Anterior cingulate cortex (tissue), 58 donors: ENCODE data around the gene DOCK9.

ENCODE experiments used
- DNase-seq, 58 donors: peaks; one replicate each; lab custom pipeline; 2025; lab: John Stamatoyannopoulos, UW

DOCK9 gene

GRCh38 chr13:98976338-98976737, 1.5 kb downstream of the DOCK9 start:
- DNase-seq: no peak

- peak in 4 of 58 donors; percentile 3 to 32 (median 14) for DNase-seq
Measured at GRCh38 chr13:98975822-98976261, 2.0 kb downstream of the DOCK9 start.

- no peak for DNase-seq
Measured at GRCh38 chr13:98974053-98974452, 3.8 kb downstream of the DOCK9 start.

GRCh38 chr13:98972627-98973026, 5.2 kb downstream of the DOCK9 start:
- DNase-seq: no peak

- DNase-seq: no peak
Measured at GRCh38 chr13:98972059-98972458, 5.8 kb downstream of the DOCK9 start.

GRCh38 chr13:98970330-98970729, 7.5 kb downstream of the DOCK9 start:
- no peak for DNase-seq

GRCh38 chr13:98967491-98967890, 10.4 kb downstream of the DOCK9 start:
- DNase-seq: no peak

- peak in 5 of 58 donors; percentile 23 to 38 (median 31) for DNase-seq
Measured at GRCh38 chr13:98966019-98966418, 11.8 kb downstream of the DOCK9 start.

- no peak for DNase-seq
Measured at GRCh38 chr13:98965325-98965724, 12.5 kb downstream of the DOCK9 start.

- DNase-seq: no peak
Measured at GRCh38 chr13:98963917-98964316, 13.9 kb downstream of the DOCK9 start.

- no peak for DNase-seq
Measured at GRCh38 chr13:98962901-98963590, 14.8 kb downstream of the DOCK9 start.

- no peak for DNase-seq
Measured at GRCh38 chr13:98961503-98962105, 16.3 kb downstream of the DOCK9 start.

- no peak for DNase-seq
Measured at GRCh38 chr13:98960606-98961502, 17.0 kb downstream of the DOCK9 start.

- DNase-seq: peak in 11 of 58 donors; percentile 11 to 52 (median 20)
Measured at GRCh38 chr13:98959786-98960605, 17.9 kb downstream of the DOCK9 start.

- DNase-seq: no peak
Measured at GRCh38 chr13:98959291-98959690, 18.6 kb downstream of the DOCK9 start.

- no peak for DNase-seq
Measured at GRCh38 chr13:98958443-98958794, 19.4 kb downstream of the DOCK9 start.

- DNase-seq: no peak
Measured at GRCh38 chr13:98957731-98958442, 20.0 kb downstream of the DOCK9 start.

- DNase-seq: no peak
Measured at GRCh38 chr13:98955336-98955735, 22.5 kb downstream of the DOCK9 start.

- DNase-seq: no peak
Measured at GRCh38 chr13:98954313-98954712, 23.6 kb downstream of the DOCK9 start.

GRCh38 chr13:98951266-98951665, 26.6 kb downstream of the DOCK9 start:
- DNase-seq: no peak
